ENCODE data around the gene CAMK1D. TPM values are rescaled to one million over a fixed set of nuclear protein-coding genes. Genes with fewer than 3 reads are reported as not detected.

CAMK1D gene
- total and polyA plus RNA-seq, 10 of the 15 experiments (the other 5 are each of a cell fraction or from before 2014, with no cell fraction given): 2.1 to 35.5 (median 14.7) TPM

GRCh38 chr10:12716042-12716441 lies 366.7 kb downstream of the CAMK1D start (continued):
- TF ChIP-seq, protein P1, sequence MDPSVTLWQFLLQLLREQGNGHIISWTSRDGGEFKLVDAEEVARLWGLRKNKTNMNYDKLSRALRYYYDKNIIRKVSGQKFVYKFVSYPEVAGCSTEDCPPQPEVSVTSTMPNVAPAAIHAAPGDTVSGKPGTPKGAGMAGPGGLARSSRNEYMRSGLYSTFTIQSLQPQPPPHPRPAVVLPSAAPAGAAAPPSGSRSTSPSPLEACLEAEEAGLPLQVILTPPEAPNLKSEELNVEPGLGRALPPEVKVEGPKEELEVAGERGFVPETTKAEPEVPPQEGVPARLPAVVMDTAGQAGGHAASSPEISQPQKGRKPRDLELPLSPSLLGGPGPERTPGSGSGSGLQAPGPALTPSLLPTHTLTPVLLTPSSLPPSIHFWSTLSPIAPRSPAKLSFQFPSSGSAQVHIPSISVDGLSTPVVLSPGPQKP (IDR thresholded peaks at IDR 0.05; ENCODE audit: low read depth, low read length): no peak

- RAD21 ChIA-PET (ENCODE audit: unreplicated experiment): interaction anchor here (0.8 to 0.9 kb wide), 2 partner anchors 8 to 233 kb away, joined by 3 read pairs; no protein-coding TSS in a partner anchor
- ATAC-seq: no peak
- no peak for FAIRE-seq
- no peak overlapping the region for H3K4me3 ChIP-seq
- intact Hi-C loops (cut with micrococcal nuclease; ENCODE audit: unreplicated experiment) (loop anchor here (10.0 kb wide), 1 partner anchor 363 kb away; no protein-coding TSS in a partner anchor), in situ Hi-C loops (cut with MboI) (no loop called here)
- SMC1A ChIA-PET (ENCODE audit: uncharacterized antibody, unreplicated experiment): interaction anchor here (0.6 kb wide), 2 partner anchors 9 to 19 kb away, joined by 3 read pairs; no protein-coding TSS in a partner anchor
- no peaks in the 10 kb centered on the region for H3K36me3 ChIP-seq (ENCODE audit: control insufficient read depth in 2 of 2, insufficient read depth in 2 of 2, low read length in 1 of 2)
- no peaks in the 10 kb centered on the region for H3K4me1 ChIP-seq (ENCODE audit: control insufficient read depth, insufficient read depth, low read length)
- BruUV-seq (replicated peaks): no TSS peak
- H3K27ac ChIP-seq (ENCODE audit: control insufficient read depth, insufficient read depth): no peak overlapping the region
- H2AFZ ChIP-seq (ENCODE audit: control insufficient read depth, low read depth, low read length): no peak overlapping the region
- H4K20me1 ChIP-seq (ENCODE audit: control insufficient read depth, insufficient read depth): no peaks in the 10 kb centered on the region
- CTCF ChIA-PET: interaction anchor here (0.6 to 1.2 kb wide), 3 partner anchors 61 to 445 kb away, joined by 3 to 5 read pairs (median 3); no protein-coding TSS in a partner anchor
- no peaks in the 10 kb centered on the region for H3K27me3 ChIP-seq (replicated peaks in 1 of 2; ENCODE audit: control insufficient read depth in 2 of 2, insufficient read depth in 2 of 2, low read length in 1 of 2)
- 76% methylated on average over 12 of the region's 12 CpGs for WGBS (ENCODE audit: insufficient coverage, insufficient replicate concordance, low lambda C conversion rate, missing lambda C conversion rate)
- POLR2A ChIA-PET: interaction anchor here (1.2 kb wide), 1 partner anchor 42 kb away, joined by 3 read pairs; no protein-coding TSS in a partner anchor
- no peak overlapping the region for H3K9ac ChIP-seq (ENCODE audit: control insufficient read depth, insufficient read depth, low read length)
- no peak for DNase-seq (ENCODE audit: low read depth, low spot score)
- H3K4me2 ChIP-seq (ENCODE audit: control insufficient read depth, insufficient read depth): no peak overlapping the region
- H3K9me3 ChIP-seq (replicated peaks; ENCODE audit: control insufficient read depth, insufficient read depth, low read length): no peaks in the 10 kb centered on the region
- H3K79me2 ChIP-seq (ENCODE audit: control insufficient read depth, insufficient read depth, low read length): no peaks in the 10 kb centered on the region
- TF ChIP-seq GATAD2B (conservative IDR thresholded peaks at IDR 0.05; ENCODE audit: low read depth): no peak
- TF ChIP-seq CREM (IDR thresholded peaks at IDR 0.05; ENCODE audit: low read depth): no peak
- no peak for TF ChIP-seq FOXK2 (IDR thresholded peaks at IDR 0.05)
- no peak for TF ChIP-seq PAX5 (IDR thresholded peaks at IDR 0.05; ENCODE audit: borderline replicate concordance, low read depth, low read length)
- TF ChIP-seq JUND (IDR thresholded peaks at IDR 0.05; ENCODE audit: low read depth, low read length): no peak
- no peak for TF ChIP-seq CHD2 (IDR thresholded peaks at IDR 0.05; ENCODE audit: borderline replicate concordance, low read depth, low read length)
- no peak for TF ChIP-seq NFYB (IDR thresholded peaks at IDR 0.05; ENCODE audit: insufficient read depth, low read depth, low read length)
- TF ChIP-seq, protein P2, sequence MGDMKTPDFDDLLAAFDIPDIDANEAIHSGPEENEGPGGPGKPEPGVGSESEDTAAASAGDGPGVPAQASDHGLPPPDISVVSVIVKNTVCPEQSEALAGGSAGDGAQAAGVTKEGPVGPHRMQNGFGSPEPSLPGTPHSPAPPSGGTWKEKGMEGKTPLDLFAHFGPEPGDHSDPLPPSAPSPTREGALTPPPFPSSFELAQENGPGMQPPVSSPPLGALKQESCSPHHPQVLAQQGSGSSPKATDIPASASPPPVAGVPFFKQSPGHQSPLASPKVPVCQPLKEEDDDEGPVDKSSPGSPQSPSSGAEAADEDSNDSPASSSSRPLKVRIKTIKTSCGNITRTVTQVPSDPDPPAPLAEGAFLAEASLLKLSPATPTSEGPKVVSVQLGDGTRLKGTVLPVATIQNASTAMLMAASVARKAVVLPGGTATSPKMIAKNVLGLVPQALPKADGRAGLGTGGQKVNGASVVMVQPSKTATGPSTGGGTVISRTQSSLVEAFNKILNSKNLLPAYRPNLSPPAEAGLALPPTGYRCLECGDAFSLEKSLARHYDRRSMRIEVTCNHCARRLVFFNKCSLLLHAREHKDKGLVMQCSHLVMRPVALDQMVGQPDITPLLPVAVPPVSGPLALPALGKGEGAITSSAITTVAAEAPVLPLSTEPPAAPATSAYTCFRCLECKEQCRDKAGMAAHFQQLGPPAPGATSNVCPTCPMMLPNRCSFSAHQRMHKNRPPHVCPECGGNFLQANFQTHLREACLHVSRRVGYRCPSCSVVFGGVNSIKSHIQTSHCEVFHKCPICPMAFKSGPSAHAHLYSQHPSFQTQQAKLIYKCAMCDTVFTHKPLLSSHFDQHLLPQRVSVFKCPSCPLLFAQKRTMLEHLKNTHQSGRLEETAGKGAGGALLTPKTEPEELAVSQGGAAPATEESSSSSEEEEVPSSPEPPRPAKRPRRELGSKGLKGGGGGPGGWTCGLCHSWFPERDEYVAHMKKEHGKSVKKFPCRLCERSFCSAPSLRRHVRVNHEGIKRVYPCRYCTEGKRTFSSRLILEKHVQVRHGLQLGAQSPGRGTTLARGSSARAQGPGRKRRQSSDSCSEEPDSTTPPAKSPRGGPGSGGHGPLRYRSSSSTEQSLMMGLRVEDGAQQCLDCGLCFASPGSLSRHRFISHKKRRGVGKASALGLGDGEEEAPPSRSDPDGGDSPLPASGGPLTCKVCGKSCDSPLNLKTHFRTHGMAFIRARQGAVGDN (IDR thresholded peaks at IDR 0.05): no peak
- TF ChIP-seq RUNX3 (IDR thresholded peaks at IDR 0.05; ENCODE audit: low read length): no peak
- TF ChIP-seq TARDBP (IDR thresholded peaks at IDR 0.05; ENCODE audit: borderline replicate concordance): no peak
- TF ChIP-seq KLF5 (IDR thresholded peaks at IDR 0.05; ENCODE audit: partially characterized antibody): no peak
- no peak for TF ChIP-seq NKRF (conservative IDR thresholded peaks at IDR 0.05)
- TF ChIP-seq YBX1 (IDR thresholded peaks at IDR 0.05): no peak
- no peak for TF ChIP-seq NFXL1 (IDR thresholded peaks at IDR 0.05; ENCODE audit: borderline replicate concordance)
- no peak for TF ChIP-seq ZNF24 (IDR thresholded peaks at IDR 0.05)
Measured at GRCh38 chr10:12717981-12718707, 368.8 kb downstream of the CAMK1D start.

Data from GM12878 (cell line).